Loucy (cell line): ENCODE measurements around the gene RBMS3.

ENCODE experiments used
- CTCF ChIP-seq: fragments of 200-600 bp; sonication (generic); conservative IDR thresholded peaks from 2 replicates; pipeline ENCODE4 v1.5.1; 2014; ENCODE audit warnings: mild to moderate bottlenecking, antibody characterized with exemption, low read length
- EZH2phosphoT487 ChIP-seq: fragments of 200-600 bp; IDR thresholded peaks from 2 replicates; pipeline ENCODE4 v1.6.1; 2018; ENCODE audit warnings: antibody characterized with exemption, mild to moderate bottlenecking, moderate library complexity, borderline replicate concordance

GRCh38 chr3:29545615-29546014 lies 264.7 kb downstream of the RBMS3 start:
- TF ChIP-seq CTCF (no peak), EZH2phosphoT487 (no peak)
